Loucy (cell line): ENCODE data around the gene PAX5.

Experiments used
- H2AFZ ChIP-seq: fragments of 200-600 bp; sonication (generic); 2 replicates; pipeline ENCODE4 v1.6.0; 2016; ENCODE audit warnings: antibody characterized with exemption, mild to moderate bottlenecking, low read length, moderate library complexity
- H3F3A ChIP-seq: fragments of 200-600 bp; 2 replicates; pipeline ENCODE4 v1.6.0; 2016; ENCODE audit warnings: antibody characterized with exemption, low read depth, mild to moderate bottlenecking
- H3K27me3 ChIP-seq: fragments of 200-600 bp; sonication (generic); 2 replicates; pipeline ENCODE4 v1.6.1; 2014; ENCODE audit warnings: low read length, mild to moderate bottlenecking; ENCODE audit not compliant: insufficient read depth, poor library complexity, severe bottlenecking
- H3K36me3 ChIP-seq: fragments of 200-600 bp; sonication (generic); 2 replicates; pipeline ENCODE4 v1.6.1; 2016; ENCODE audit warnings: low read length; ENCODE audit not compliant: insufficient read depth
- H3K4me1 ChIP-seq: fragments of 200-600 bp; sonication (generic); 2 replicates; pipeline ENCODE4 v1.5.1; 2014; ENCODE audit warnings: low read length, mild to moderate bottlenecking; ENCODE audit not compliant: insufficient read depth, poor library complexity, severe bottlenecking
- H3K4me2 ChIP-seq: fragments of 200-600 bp; sonication (generic); 2 replicates; pipeline ENCODE4 v1.6.0; 2014; ENCODE audit warnings: antibody characterized with exemption, low read length, low read depth, mild to moderate bottlenecking; ENCODE audit not compliant: poor library complexity, severe bottlenecking
- H3K4me3 ChIP-seq: fragments of 200-600 bp; sonication (generic); 2 replicates; pipeline ENCODE4 v1.5.1; 2014; ENCODE audit warnings: low read length, mild to moderate bottlenecking, mixed read lengths; ENCODE audit not compliant: poor library complexity, severe bottlenecking
- H3K79me2 ChIP-seq: fragments of 200-600 bp; sonication (generic); 2 replicates; pipeline ENCODE4 v1.6.1; 2014; ENCODE audit warnings: low read length; ENCODE audit not compliant: insufficient read depth
- H3K9ac ChIP-seq: fragments of 200-600 bp; sonication (generic); 2 replicates; pipeline ENCODE4 v1.6.0; 2014; ENCODE audit warnings: mild to moderate bottlenecking, low read depth, low read length, moderate library complexity; ENCODE audit not compliant: poor library complexity, severe bottlenecking
- H3K9me2 ChIP-seq: fragments of 200-600 bp; sonication (generic); replicated peaks from 2 replicates; pipeline ENCODE4 v1.6.1; 2016; ENCODE audit warnings: low read depth, low read length, mixed read lengths
- H3K9me3 ChIP-seq: fragments of 200-600 bp; sonication (generic); 2 replicates; pipeline ENCODE4 v1.6.1; 2014; ENCODE audit warnings: mild to moderate bottlenecking, antibody characterized with exemption, low read length, low read depth; ENCODE audit not compliant: insufficient read depth
- H4K20me1 ChIP-seq: fragments of 200-600 bp; sonication (generic); 2 replicates; pipeline ENCODE4 v1.6.0; 2014; ENCODE audit warnings: antibody characterized with exemption, low read length, mild to moderate bottlenecking; ENCODE audit not compliant: insufficient read depth, poor library complexity, severe bottlenecking
- EZH2phosphoT487 ChIP-seq: fragments of 200-600 bp; IDR thresholded peaks from 2 replicates; pipeline ENCODE4 v1.6.1; 2018; ENCODE audit warnings: antibody characterized with exemption, mild to moderate bottlenecking, moderate library complexity, borderline replicate concordance
- TF ChIP-seq, protein P1 (sequence below): fragments of 200-600 bp; sonication (generic); conservative IDR thresholded peaks from 2 replicates; pipeline ENCODE4 v1.5.1; 2014; ENCODE audit warnings: mild to moderate bottlenecking, antibody characterized with exemption, low read length

Gene PAX5

DNA sequence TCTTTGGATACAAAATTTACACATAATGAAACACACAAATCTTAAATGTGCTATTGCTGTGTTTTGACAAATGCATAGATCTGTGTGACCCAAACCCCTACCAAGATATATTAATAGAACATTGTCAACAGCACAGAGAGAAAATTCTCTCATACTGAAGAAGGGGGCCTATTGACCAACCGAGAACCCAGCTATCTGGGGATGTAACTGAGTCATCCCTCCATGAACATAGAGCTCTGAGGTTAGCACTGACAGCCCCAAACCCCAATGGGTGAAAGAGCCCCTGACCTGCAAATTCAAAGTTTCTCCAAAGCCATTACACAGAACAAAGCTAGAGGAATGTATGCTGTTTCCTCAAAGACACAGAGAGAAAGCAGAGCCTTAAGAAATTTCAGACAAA, 180.8 kb downstream of the PAX5 start:
- H3K36me3 ChIP-seq: no peaks in the 10 kb centered on the region
- H3K4me3 ChIP-seq: no peak overlapping the region
- no peaks in the 10 kb centered on the region for H4K20me1 ChIP-seq
- no peak for TF ChIP-seq EZH2phosphoT487
- TF ChIP-seq, protein P1, sequence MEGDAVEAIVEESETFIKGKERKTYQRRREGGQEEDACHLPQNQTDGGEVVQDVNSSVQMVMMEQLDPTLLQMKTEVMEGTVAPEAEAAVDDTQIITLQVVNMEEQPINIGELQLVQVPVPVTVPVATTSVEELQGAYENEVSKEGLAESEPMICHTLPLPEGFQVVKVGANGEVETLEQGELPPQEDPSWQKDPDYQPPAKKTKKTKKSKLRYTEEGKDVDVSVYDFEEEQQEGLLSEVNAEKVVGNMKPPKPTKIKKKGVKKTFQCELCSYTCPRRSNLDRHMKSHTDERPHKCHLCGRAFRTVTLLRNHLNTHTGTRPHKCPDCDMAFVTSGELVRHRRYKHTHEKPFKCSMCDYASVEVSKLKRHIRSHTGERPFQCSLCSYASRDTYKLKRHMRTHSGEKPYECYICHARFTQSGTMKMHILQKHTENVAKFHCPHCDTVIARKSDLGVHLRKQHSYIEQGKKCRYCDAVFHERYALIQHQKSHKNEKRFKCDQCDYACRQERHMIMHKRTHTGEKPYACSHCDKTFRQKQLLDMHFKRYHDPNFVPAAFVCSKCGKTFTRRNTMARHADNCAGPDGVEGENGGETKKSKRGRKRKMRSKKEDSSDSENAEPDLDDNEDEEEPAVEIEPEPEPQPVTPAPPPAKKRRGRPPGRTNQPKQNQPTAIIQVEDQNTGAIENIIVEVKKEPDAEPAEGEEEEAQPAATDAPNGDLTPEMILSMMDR: no peak
- no peaks in the 10 kb centered on the region for H3K27me3 ChIP-seq
- no peak overlapping the region for H3K4me2 ChIP-seq
- H3K79me2 ChIP-seq: no peaks in the 10 kb centered on the region
- H3K4me1 ChIP-seq: peaks cover 13% of the 10 kb centered on the region
- no peaks in the 10 kb centered on the region for H3K9me2 ChIP-seq
- H2AFZ ChIP-seq: no peak overlapping the region
- no peaks in the 10 kb centered on the region for H3F3A ChIP-seq
- no peak overlapping the region for H3K9ac ChIP-seq
- H3K9me3 ChIP-seq: no peaks in the 10 kb centered on the region

DNA sequence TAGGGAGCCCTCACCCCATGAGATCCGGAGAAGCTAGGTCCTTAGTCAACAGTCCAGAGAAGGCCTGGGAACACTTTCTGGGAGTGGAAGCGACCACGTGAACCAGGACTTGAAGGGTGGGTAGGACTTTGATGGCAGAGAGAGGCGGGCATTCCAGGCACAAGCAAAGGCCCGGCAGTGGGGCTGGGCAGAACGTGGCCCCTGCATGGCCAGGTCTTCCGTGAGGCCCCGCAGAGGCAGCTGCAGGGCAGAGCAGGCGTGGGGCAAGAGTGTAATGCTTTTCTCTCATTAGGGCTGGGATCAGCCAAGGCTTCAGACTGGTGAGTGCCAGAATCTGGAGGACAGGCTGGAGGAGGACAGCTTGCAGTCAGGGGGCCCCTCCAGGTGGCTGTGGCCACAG, 184.1 kb downstream of the PAX5 start:
- Histone ChIP-seq H3F3A (no peaks in the 10 kb centered on the region), H3K79me2 (no peaks in the 10 kb centered on the region), H3K9me3 (no peaks in the 10 kb centered on the region), H3K9ac (no peak overlapping the region), H3K9me2 (no peaks in the 10 kb centered on the region), H3K27me3 (no peaks in the 10 kb centered on the region), H2AFZ (no peak overlapping the region), H3K4me3 (no peak overlapping the region), H3K4me2 (no peak overlapping the region), H3K4me1 (peaks cover under 1% of the 10 kb centered on the region), H3K36me3 (no peaks in the 10 kb centered on the region), H4K20me1 (no peaks in the 10 kb centered on the region)
- TF ChIP-seq, protein P1: no peak
- no peak for TF ChIP-seq EZH2phosphoT487

DNA sequence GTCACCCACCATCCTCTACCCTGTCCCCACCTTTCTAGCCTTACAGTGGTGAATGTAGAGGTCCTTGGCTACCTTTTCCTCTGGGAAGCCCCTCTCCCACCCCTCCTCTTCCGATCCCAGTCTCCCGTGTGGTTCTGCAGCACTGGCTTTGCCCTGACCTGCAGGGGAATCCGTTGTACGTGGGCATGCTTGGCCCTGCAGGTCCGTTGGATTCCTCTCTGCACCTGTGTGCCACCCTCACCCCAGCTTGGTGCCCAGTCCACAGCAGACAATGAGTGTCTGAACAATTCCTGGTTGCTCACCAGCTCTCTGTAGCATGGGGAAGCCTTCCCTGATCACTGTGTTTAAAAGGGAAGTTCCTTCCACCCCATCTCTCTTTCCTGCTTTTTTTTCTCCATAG, 185.1 kb downstream of the PAX5 start:
- H3K36me3 ChIP-seq: no peaks in the 10 kb centered on the region
- H3K79me2 ChIP-seq: no peaks in the 10 kb centered on the region
- H3K9me2 ChIP-seq: no peaks in the 10 kb centered on the region
- no peak overlapping the region for H3K9ac ChIP-seq
- H4K20me1 ChIP-seq: no peaks in the 10 kb centered on the region
- no peak overlapping the region for H3K4me3 ChIP-seq
- H3K4me2 ChIP-seq: no peak overlapping the region
- no peaks in the 10 kb centered on the region for H3K27me3 ChIP-seq
- H3K4me1 ChIP-seq: no peaks in the 10 kb centered on the region
- TF ChIP-seq EZH2phosphoT487: no peak
- TF ChIP-seq, protein P1: no peak
- H3F3A ChIP-seq: no peaks in the 10 kb centered on the region
- H3K9me3 ChIP-seq: no peaks in the 10 kb centered on the region
- no peak overlapping the region for H2AFZ ChIP-seq
